ENCODE measurements around the gene ITPR1.

ITPR1 gene

DNA sequence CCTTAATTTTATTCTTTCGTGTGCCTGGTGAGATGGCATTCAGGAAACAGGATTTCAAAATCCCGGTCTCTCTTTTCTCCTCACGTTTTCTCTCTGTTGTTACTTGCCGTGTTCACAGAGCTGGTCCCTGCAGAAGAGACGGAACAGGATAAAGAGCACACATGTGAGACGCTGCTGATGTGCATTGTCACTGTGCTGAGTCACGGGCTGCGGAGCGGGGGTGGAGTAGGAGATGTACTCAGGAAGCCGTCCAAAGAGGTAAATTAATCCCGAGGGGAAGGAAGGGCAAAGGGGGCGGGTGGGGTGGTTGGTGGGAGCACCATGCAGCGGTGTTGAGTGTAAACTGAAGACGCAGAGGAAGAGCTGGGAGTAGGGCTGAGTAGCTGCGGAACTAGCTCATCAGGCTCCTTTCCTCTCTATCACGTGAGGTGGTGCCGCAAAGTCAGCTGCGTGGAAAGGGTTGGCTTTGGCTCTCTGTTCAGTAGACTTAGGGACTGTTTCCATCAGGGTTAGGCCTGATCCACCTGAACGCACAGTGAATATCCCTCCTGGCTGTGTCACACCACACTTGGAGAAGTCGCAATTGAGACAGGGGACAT lies 321.3 kb downstream of the ITPR1 start:
- no peak for DNase-seq (ENCODE audit: low read depth)

- no peak for DNase-seq (ENCODE audit: low read depth)
Observed at GRCh38 chr3:4814904-4815574, 321.9 kb downstream of the ITPR1 start.

DNA sequence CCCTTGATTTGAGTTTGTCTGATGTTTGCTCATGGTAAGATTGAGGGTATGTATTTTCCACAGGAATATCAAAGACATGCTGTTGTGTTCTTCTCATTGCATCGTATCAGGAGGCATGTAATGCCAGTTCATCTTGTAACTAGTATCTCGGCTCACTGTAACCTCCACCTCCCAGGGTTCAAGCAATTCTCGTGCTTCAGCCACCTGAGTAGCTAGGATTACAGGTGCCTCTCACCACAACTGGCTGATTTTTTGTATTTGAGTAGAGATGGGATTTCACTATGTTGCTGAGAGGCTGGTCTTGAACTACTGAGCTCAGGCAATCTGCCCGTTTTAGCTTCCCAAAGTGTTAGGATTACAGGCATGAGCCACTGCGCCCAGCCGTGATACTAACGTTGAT lies 323.2 kb downstream of the ITPR1 start:
- DNase-seq (ENCODE audit: low read depth), result no peak

DNA sequence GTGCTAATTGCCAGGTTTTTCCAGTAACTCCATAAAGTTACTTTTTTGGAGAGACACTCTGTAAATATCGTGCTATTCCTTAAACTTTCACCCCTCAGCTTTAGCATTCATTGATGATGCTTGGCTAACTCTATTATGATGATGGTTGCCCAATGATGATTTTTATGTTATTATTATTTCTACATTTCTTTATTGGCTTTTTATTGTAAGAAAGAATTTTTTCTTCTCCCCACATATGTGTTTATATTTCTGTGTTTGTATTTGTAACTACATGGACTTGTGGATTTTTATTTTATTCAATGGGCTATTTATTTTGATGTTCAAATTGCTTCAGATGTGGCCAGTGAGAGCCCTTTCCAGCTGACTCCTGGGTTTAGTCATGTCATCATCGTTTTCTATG lies 323.6 kb downstream of the ITPR1 start:
- DNase-seq (ENCODE audit: low read depth), result no peak

DNA sequence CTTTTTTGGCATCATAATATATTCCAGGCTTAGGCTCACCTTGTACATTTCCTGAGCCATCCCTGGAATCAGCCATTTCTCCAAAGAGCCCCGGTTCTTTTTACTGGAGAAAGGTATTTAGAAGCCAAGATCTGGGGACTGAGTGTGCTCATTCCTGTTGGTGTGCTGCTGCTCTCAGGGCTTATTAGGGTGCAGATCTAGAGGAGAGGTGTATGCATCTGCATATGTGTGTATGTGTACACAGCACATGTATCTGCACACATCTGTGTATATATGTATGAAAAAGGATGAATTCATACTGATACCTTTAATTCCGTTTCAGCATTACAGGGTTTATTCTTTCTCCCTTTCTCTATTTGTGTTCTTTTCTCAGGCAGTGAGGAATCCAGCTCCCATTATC lies 324.0 kb downstream of the ITPR1 start:
- no peak for DNase-seq (ENCODE audit: low read depth)

DNA sequence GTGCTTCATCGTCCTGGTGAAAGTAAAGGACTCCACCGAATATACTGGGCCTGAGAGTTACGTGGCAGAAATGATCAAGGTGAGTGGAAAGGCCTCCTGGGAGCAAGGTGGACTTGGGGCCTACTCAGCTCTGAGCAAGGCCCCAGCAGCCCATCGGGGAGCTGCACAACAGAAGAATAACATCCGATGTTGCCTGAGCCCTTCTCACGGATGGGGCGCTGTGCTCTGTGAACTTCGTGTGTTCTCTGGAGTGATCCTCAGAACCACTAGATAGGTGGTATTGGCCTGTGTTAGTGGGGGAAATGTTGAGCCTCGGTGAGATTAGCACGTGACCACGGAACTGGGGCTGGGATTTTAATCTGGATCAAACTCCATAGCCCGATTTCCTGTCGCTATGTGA lies 325.0 kb downstream of the ITPR1 start:
- DNase-seq (ENCODE audit: low read depth), result no peak

DNA sequence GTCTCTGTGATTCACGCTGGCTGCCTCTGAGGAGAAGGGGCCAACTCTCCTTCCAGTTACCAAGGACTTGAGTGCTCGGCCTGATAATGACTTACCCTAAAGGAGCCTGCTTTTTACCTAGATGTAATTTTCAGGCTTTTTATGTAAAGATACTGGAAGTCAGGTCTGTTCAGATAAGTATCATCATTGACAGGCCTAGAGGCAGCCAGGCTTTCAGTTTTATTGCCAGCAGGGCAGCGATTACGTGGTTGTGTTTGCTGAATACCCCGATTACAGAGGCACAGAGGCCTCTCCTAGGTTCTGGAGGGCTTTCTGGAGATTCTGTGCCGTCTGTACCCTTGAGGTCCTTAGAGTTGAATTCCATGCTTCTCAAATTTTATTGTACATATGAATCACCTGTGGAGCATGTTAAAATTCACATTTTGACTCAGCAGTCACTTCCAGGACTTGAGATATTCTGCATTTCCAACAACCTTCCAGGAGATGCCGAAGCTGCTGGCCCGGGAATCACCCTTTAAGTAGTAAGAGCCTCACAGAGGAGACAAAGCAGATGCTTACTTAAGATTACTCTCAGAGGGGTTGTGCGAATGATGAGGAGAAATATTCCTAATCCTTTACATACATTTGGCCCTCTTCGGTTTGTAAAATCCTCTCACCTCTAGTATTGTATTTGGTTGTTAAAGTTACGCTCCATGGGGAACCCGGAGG lies 326.0 kb downstream of the ITPR1 start:
- DNase-seq (ENCODE audit: low read depth), result no peak

GRCh38 chr3:4819746-4820145 lies 326.6 kb downstream of the ITPR1 start:
- no peak for DNase-seq (ENCODE audit: low read depth)

GRCh38 chr3:4820296-4821121 lies 327.4 kb downstream of the ITPR1 start:
- DNase-seq (ENCODE audit: low read depth), result no peak

GRCh38 chr3:4821338-4821737 lies 328.2 kb downstream of the ITPR1 start:
- DNase-seq (ENCODE audit: low read depth), result no peak

DNA sequence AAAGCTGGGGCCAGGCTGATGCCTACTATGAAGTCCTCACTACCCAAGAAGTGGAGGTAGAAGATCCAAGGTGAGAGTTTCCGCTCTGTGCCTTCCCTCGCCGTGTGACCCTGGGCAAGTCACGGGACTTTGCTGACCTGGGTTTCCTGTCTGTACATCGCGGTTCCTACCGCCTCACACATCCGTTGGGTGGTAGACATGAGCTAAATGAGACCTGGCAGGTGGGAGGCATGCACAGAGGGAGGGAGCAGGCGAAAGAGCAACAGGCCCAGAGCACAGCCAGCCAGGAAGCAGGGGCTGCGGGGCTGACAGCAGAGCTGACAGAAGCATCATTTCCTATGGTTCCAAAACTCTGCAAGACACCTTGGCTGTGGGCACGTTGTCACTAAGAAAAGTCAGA lies 328.8 kb downstream of the ITPR1 start:
- DNase-seq (ENCODE audit: low read depth), result no peak

- no peak for DNase-seq (ENCODE audit: low read depth)
Observed at GRCh38 chr3:4822568-4822967, 329.4 kb downstream of the ITPR1 start.

DNA sequence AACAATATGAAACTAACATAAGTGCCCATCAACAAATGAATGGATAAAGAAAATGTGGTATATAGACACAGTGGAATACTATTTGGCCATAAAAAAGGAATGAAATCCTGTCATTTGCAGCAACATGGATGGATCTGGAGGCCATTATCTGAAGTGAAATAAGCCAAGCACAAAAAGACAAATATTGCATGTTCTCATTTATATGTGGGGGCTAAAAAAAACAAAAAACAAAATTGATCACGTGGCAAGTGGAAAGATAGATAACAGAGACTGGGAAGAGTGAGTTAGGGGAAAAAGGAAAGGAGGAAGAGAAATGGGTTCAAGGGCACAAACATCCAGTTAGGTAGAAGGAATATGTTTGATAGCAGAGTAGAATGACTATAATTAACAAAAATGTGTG lies 330.2 kb downstream of the ITPR1 start:
- no peak for DNase-seq (ENCODE audit: low read depth)

DNA sequence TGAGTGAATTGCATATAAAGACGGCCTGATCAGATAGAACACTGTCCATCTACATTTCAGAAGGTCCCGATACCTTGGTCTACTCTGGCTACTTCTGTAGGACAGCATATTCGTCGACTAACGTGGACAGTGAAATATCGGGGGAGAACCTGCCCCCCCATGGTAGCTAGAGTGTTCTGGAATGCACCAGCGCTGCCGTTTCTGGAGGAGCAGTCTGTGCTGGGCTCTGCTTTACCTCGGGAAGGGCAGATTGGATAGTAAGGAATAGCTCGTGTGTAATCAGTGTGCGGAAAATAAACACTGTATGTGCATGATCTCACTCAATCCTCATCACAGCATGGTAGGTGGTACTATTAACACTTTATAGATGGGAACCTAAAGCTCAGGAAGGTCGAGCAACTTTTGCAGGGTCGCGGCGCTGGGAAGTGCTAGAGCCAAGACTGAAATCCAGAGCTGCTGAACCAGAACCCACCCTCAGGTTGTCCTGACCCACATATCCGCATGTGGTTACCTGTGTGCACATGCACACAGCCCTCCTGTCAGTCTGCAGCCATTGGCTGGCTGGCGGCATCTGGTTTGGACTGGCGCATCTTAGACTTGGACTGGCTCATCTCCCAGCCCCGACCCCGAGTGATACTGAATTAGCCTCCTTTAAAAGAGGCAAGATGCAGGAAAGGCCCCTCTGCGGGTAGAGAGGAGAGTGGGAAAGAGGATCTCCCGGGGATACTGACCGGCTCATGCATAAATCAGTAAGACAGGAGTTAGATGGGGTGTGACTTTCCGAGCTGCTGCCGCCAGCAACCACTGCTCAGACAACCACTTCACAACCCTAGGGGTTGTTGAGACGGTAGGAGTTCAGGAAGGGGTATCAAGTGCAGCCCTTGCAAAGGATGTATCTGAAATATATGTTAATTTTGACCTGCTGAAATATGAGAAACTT lies 331.1 kb downstream of the ITPR1 start:
- no peak for DNase-seq (ENCODE audit: low read depth)

- no peak for DNase-seq (ENCODE audit: low read depth)
Observed at GRCh38 chr3:4824926-4825325, 331.8 kb downstream of the ITPR1 start.

DNA sequence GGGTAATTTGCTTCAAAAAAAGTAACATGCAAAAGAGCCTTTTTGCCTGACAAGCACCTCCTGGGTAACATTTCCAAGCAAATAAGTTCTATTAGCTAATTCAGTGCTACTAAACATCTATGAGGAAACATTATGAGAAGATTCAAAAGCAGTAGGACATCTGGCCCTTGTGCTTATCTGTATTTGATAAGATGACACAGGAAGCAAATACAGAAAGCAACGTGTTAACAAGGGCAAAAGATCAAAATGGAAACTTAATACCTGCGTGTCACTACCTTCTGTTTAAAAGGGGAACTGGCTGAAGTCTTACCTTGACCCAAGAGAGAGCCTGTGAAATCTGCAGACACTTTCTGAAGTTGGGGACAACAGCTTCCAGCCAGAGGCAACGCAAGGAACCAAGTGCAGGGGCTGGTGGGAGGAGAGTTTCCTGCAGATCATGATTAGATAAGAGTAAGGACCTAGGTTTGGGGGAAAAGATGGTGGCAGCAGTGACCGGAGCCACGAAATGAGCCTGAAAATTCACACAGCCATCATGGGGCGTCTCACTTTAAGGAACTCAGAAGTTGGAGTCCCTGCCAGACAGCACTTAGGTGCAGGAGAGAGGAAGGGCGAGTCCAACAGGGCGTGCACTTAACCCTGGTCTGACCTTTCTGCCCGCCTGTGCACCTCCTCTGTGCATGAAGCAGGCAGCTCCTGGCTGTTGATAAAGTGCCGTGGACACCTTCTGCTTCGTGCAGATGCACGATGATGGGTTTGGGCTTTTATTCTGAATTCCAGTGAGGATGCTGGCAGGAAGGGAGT lies 332.5 kb downstream of the ITPR1 start:
- DNase-seq (ENCODE audit: low read depth), result no peak

DNA sequence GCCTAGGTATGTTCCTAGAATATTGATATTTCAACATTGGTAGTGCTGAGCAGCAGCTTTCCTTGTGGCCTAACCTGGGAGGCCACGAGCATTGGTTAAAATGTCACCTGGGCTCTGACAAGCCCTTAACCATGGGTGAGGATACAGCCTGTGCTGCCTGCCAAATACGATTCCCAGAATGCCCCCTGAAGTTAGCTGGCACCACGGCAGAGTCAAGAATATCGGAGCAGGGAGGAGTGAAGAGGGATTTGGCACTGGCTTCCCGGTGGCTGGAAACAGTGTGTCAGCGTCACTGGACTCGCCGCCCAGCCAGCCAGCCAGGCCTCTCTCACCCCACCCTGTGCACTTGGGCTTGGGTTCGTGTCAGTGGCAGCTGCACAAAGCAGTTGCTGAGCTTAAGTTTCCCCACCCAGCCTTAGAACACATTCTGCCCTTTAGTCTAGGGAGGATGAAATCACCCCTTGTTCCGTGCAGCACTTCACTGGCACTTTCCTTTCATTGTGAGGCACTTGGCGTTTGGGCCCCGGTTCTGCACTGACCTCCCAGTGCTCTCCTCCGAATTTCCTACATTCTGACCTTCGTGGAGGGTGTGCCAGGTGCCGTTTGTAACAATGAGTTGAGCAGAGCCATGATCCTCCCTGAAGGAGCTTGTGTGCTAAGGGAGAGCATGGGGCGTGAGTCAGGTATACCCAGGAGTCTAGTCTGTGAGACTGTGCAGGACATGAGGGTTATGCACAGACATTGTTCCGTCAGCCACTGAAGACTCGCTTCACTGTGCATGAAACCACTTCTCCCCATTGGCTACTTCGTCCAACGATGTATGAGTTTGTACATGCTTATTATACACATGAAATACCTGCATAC lies 333.3 kb downstream of the ITPR1 start:
- DNase-seq (ENCODE audit: low read depth), result no peak

GRCh38 chr3:4827767-4828166 lies 334.6 kb downstream of the ITPR1 start:
- no peak for DNase-seq (ENCODE audit: low read depth)

GRCh38 chr3:4828279-4829030 lies 335.3 kb downstream of the ITPR1 start:
- DNase-seq (ENCODE audit: low read depth), result no peak

Data from fibroblast of the conjunctiva (primary cell).